ENCODE measurements around the gene ANKRD18A.
"Not testable (repeated sequence)": the region's sequence is repeated elsewhere in the genome, so short reads cannot be mapped to it uniquely, and the experiment has no call there.

Gene ANKRD18A

DNA sequence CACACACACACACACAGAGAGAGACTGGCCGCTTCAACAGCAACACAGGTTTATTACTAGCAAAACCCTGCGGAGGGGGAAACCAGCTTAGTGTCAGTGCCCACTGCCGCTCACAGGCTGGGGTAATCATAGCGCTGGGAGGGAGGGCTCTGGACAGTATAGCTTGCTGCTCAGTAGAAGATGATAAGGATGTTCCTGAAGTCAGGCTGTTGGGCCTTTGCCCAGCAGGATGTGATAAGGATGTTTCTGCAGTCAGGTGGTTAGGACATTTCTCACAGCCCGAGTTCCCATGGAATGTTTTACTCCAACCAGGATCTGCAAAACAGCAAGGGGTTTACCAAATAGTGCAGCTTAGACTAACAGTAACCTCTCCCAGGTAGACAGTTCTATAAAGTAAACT is 79.9 kb downstream of the ANKRD18A start:
- H4K8ac ChIP-seq (ENCODE audit: low read depth, low read length); H3K4ac ChIP-seq (ENCODE audit: low read depth, low read length); H4K5ac ChIP-seq (ENCODE audit: low read length); H3K4me2 ChIP-seq (ENCODE audit: low read length); H3K27me3 ChIP-seq (ENCODE audit: insufficient read depth, low read length, poor library complexity); H3K4me1 ChIP-seq (ENCODE audit: control insufficient read depth, low read depth, low read length); H2BK120ac ChIP-seq (ENCODE audit: low read depth, low read length); H2BK15ac ChIP-seq (replicated peaks; ENCODE audit: low read depth); H2AK5ac ChIP-seq (ENCODE audit: low read length); H3K79me1 ChIP-seq (ENCODE audit: low read length); H3K56ac ChIP-seq (ENCODE audit: low read length); H3K9ac ChIP-seq (ENCODE audit: low read length); H3K79me2 ChIP-seq (ENCODE audit: control insufficient read depth, insufficient read depth, low read length); H3K27ac ChIP-seq (ENCODE audit: low read depth, low read length); H3K23ac ChIP-seq (ENCODE audit: low read length); H2BK5ac ChIP-seq (ENCODE audit: low read length); H3K18ac ChIP-seq (ENCODE audit: low read length); H3K4me3 ChIP-seq (ENCODE audit: low read length); H3K36me3 ChIP-seq (ENCODE audit: control insufficient read depth, insufficient read depth, low read length): not testable (repeated sequence)
- DNase-seq = peak; percentile 40
- no CpG with 5 or more reads among the region's 5 CpGs for WGBS (ENCODE audit: extremely low coverage, insufficient coverage, low lambda C conversion rate)

DNA sequence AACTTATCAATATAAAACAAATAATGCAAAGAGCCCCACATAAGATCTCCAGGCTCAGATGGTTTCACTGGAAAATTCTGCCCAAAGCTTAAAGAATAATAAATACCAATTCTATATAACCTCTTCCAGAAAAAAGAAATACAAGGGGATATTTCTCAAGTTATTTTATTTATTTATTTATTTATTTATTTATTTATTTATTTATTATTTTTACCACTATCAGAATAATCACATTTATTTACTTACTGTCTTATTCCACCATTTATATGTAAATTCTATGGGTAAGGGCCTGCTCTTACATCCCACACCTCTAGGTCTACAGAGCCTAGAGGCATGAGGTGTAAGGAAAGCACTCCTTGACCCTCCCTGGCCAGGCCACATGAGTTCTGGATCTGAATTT is 91.1 kb downstream of the ANKRD18A start:
- Histone ChIP-seq H3K56ac (ENCODE audit: low read length) (no peak overlapping the region), H4K8ac (ENCODE audit: low read depth, low read length) (no peak overlapping the region), H3K4me1 (ENCODE audit: control insufficient read depth, low read depth, low read length) (no peaks in the 10 kb centered on the region)

DNA sequence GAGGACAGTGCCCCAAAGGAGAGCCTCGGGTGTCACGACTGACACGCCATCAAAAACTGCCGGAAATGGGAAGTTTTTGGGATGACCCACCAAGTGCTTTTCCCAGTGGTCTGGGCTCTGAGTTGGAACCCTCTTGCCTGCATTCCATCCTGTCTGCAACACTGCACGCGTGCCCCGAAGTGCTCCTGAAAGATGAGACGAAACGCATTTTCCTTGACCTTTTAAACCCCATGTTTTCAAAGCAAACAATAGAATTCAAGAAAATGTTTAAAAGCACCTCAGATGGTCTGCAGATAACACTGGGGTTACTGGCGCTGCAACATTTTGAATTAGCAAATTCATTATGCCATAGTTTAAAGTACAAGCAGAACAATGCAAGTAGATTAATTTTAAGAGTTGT is 92.9 kb downstream of the ANKRD18A start:
- no peak overlapping the region for H3K4ac ChIP-seq (ENCODE audit: low read depth, low read length)
- no peak overlapping the region for H3K18ac ChIP-seq (ENCODE audit: low read length)
- H3K4me2 ChIP-seq (ENCODE audit: low read length) = no peak overlapping the region
- no peaks in the 10 kb centered on the region for H3K36me3 ChIP-seq (ENCODE audit: control insufficient read depth, insufficient read depth, low read length)
- no peak overlapping the region for H4K8ac ChIP-seq (ENCODE audit: low read depth, low read length)
- no peaks in the 10 kb centered on the region for H3K4me1 ChIP-seq (ENCODE audit: control insufficient read depth, low read depth, low read length)
- H2BK5ac ChIP-seq (ENCODE audit: low read length) = no peak overlapping the region
- H3K23ac ChIP-seq (ENCODE audit: low read length) = no peak overlapping the region
- H3K79me2 ChIP-seq (ENCODE audit: control insufficient read depth, insufficient read depth, low read length) = no peaks in the 10 kb centered on the region
- H4K5ac ChIP-seq (ENCODE audit: low read length) = no peak overlapping the region
- no peak overlapping the region for H2AK5ac ChIP-seq (ENCODE audit: low read length)
- H3K79me1 ChIP-seq (ENCODE audit: low read length) = no peaks in the 10 kb centered on the region
- no peak overlapping the region for H2BK120ac ChIP-seq (ENCODE audit: low read depth, low read length)
- no peak overlapping the region for H2BK15ac ChIP-seq (replicated peaks; ENCODE audit: low read depth)
- no CpG with 5 or more reads among the region's 10 CpGs for WGBS (ENCODE audit: extremely low coverage, insufficient coverage, low lambda C conversion rate)
- H3K9ac ChIP-seq (ENCODE audit: low read length) = no peak overlapping the region
- H3K27me3 ChIP-seq (ENCODE audit: insufficient read depth, low read length, poor library complexity) = no peaks in the 10 kb centered on the region
- H3K27ac ChIP-seq (ENCODE audit: low read depth, low read length) = no peak overlapping the region
- no peak overlapping the region for H3K4me3 ChIP-seq (ENCODE audit: low read length)
- peak; percentile 2 for DNase-seq
- H3K56ac ChIP-seq (ENCODE audit: low read length) = no peak overlapping the region

More for the DNA sequence above, 91.1 kb downstream of the ANKRD18A start:
- H2BK120ac ChIP-seq (ENCODE audit: low read depth, low read length) = no peak overlapping the region
- H3K79me1 ChIP-seq (ENCODE audit: low read length) = no peaks in the 10 kb centered on the region
- no peak overlapping the region for H3K4ac ChIP-seq (ENCODE audit: low read depth, low read length)
- H2BK15ac ChIP-seq (replicated peaks; ENCODE audit: low read depth) = no peak overlapping the region
- H3K9ac ChIP-seq (ENCODE audit: low read length) = no peak overlapping the region
- no peak overlapping the region for H3K23ac ChIP-seq (ENCODE audit: low read length)
- H3K27ac ChIP-seq (ENCODE audit: low read depth, low read length) = no peak overlapping the region
- no peak overlapping the region for H3K4me2 ChIP-seq (ENCODE audit: low read length)
- no peaks in the 10 kb centered on the region for H3K27me3 ChIP-seq (ENCODE audit: insufficient read depth, low read length, poor library complexity)
- no peak for DNase-seq
- H3K36me3 ChIP-seq (ENCODE audit: control insufficient read depth, insufficient read depth, low read length) = no peaks in the 10 kb centered on the region
- H3K18ac ChIP-seq (ENCODE audit: low read length) = no peak overlapping the region
- H2BK5ac ChIP-seq (ENCODE audit: low read length) = no peak overlapping the region
- no peak overlapping the region for H3K4me3 ChIP-seq (ENCODE audit: low read length)
- no peak overlapping the region for H4K5ac ChIP-seq (ENCODE audit: low read length)
- no peaks in the 10 kb centered on the region for H3K79me2 ChIP-seq (ENCODE audit: control insufficient read depth, insufficient read depth, low read length)
- H2AK5ac ChIP-seq (ENCODE audit: low read length) = no peak overlapping the region

DNA sequence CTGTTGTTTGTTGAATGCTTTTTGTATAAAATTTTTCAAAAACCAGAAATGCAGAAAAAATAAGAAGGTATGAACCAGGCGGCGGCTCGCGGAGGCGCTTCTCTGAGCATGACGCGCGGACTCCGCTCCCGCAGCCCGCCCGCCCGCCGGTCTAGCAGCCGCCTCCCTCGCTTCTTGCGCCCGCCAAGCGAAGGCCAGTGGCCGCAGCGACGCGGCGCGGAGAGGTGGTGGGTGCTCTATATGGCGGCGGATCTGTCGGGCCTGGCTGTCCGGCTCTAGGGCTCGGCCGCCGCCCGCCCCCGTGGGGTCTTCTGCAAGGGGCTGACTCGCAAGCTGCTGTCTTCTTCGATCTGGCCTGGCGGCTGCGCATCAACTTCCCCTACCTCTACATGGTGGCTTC is 93.8 kb downstream of the ANKRD18A start:
- Histone ChIP-seq H3K56ac (ENCODE audit: low read length) (no peak overlapping the region), H2BK120ac (ENCODE audit: low read depth, low read length) (no peak overlapping the region), H3K23ac (ENCODE audit: low read length) (no peak overlapping the region), H3K9ac (ENCODE audit: low read length) (no peak overlapping the region), H3K4me3 (ENCODE audit: low read length) (no peak overlapping the region), H3K27ac (ENCODE audit: low read depth, low read length) (no peak overlapping the region), H3K79me1 (ENCODE audit: low read length) (no peaks in the 10 kb centered on the region), H2AK5ac (ENCODE audit: low read length) (no peak overlapping the region), H2BK15ac (replicated peaks; ENCODE audit: low read depth) (no peak overlapping the region), H3K4ac (ENCODE audit: low read depth, low read length) (no peak overlapping the region), H3K18ac (ENCODE audit: low read length) (no peak overlapping the region), H4K8ac (ENCODE audit: low read depth, low read length) (no peak overlapping the region), H2BK5ac (ENCODE audit: low read length) (no peak overlapping the region), H3K27me3 (ENCODE audit: insufficient read depth, low read length, poor library complexity) (no peaks in the 10 kb centered on the region), H3K36me3 (ENCODE audit: control insufficient read depth, insufficient read depth, low read length) (no peaks in the 10 kb centered on the region), H3K4me1 (ENCODE audit: control insufficient read depth, low read depth, low read length) (no peaks in the 10 kb centered on the region), H3K79me2 (ENCODE audit: control insufficient read depth, insufficient read depth, low read length) (no peaks in the 10 kb centered on the region), H3K4me2 (ENCODE audit: low read length) (no peak overlapping the region), H4K5ac (ENCODE audit: low read length) (no peak overlapping the region)
- no CpG with 5 or more reads among the region's 38 CpGs for WGBS (ENCODE audit: extremely low coverage, insufficient coverage, low lambda C conversion rate)
- no peak for DNase-seq

DNA sequence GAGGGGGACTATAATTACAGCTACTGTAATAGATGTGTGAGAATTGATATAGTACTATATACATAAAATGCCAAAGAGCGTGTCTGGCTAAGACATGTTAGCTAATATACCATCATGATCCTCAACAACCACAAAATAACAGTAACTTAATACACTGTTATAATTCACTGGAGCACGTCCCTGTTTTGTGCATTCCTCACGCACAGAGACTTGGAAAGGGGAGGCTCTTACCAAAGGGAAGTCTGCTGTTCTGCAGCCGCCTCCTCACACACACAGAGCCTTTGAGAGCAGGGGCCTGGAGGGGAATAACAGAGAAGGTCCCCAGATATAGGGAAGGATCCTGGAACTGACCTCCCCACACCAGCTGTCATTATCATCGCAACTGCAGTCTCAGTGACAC is 97.3 kb downstream of the ANKRD18A start:
- no peak overlapping the region for H3K4ac ChIP-seq (ENCODE audit: low read depth, low read length)
- H3K27ac ChIP-seq (ENCODE audit: low read depth, low read length) = no peak overlapping the region
- H3K4me1 ChIP-seq (ENCODE audit: control insufficient read depth, low read depth, low read length) = no peaks in the 10 kb centered on the region
- no peak overlapping the region for H2BK120ac ChIP-seq (ENCODE audit: low read depth, low read length)
- H3K18ac ChIP-seq (ENCODE audit: low read length) = no peak overlapping the region
- H3K36me3 ChIP-seq (ENCODE audit: control insufficient read depth, insufficient read depth, low read length) = no peaks in the 10 kb centered on the region
- no peak overlapping the region for H3K4me3 ChIP-seq (ENCODE audit: low read length)
- no peak overlapping the region for H3K56ac ChIP-seq (ENCODE audit: low read length)
- H3K23ac ChIP-seq (ENCODE audit: low read length) = no peak overlapping the region
- H3K4me2 ChIP-seq (ENCODE audit: low read length) = no peak overlapping the region
- H3K79me1 ChIP-seq (ENCODE audit: low read length) = no peaks in the 10 kb centered on the region
- no peak for DNase-seq
- no peak overlapping the region for H2AK5ac ChIP-seq (ENCODE audit: low read length)
- H2BK5ac ChIP-seq (ENCODE audit: low read length) = no peak overlapping the region
- H2BK15ac ChIP-seq (replicated peaks; ENCODE audit: low read depth) = no peak overlapping the region
- H3K79me2 ChIP-seq (ENCODE audit: control insufficient read depth, insufficient read depth, low read length) = no peaks in the 10 kb centered on the region
- H4K5ac ChIP-seq (ENCODE audit: low read length) = no peak overlapping the region
- WGBS (ENCODE audit: extremely low coverage, insufficient coverage, low lambda C conversion rate) = no CpG with 5 or more reads among the region's 5 CpGs
- no peak overlapping the region for H4K8ac ChIP-seq (ENCODE audit: low read depth, low read length)
- H3K9ac ChIP-seq (ENCODE audit: low read length) = no peak overlapping the region
- no peaks in the 10 kb centered on the region for H3K27me3 ChIP-seq (ENCODE audit: insufficient read depth, low read length, poor library complexity)

DNA sequence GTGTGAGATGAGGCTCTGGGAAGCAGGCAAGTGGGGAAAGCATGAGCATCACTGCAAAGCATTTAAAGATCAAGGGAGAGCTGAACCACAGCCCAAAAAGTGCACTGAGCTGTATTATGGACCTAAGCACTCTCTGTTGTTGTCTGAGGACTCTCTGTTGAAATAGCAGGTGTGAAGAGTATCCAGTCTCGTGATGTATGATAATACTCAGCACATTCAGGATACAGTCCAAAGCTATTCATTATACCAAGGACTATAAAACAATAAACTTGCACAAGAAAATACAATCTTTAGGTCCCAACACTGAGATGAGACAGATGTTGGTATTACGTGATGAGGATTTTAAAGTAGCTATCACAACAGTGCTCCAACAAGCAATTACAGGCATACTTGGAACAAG is 98.6 kb downstream of the ANKRD18A start:
- no peaks in the 10 kb centered on the region for H3K36me3 ChIP-seq (ENCODE audit: control insufficient read depth, insufficient read depth, low read length)
- no peak overlapping the region for H3K4ac ChIP-seq (ENCODE audit: low read depth, low read length)
- H2BK5ac ChIP-seq (ENCODE audit: low read length) = no peak overlapping the region
- H3K23ac ChIP-seq (ENCODE audit: low read length) = no peak overlapping the region
- H3K18ac ChIP-seq (ENCODE audit: low read length) = no peak overlapping the region
- no peak overlapping the region for H3K4me2 ChIP-seq (ENCODE audit: low read length)
- H3K79me2 ChIP-seq (ENCODE audit: control insufficient read depth, insufficient read depth, low read length) = no peaks in the 10 kb centered on the region
- no peak overlapping the region for H2BK120ac ChIP-seq (ENCODE audit: low read depth, low read length)
- no peaks in the 10 kb centered on the region for H3K4me1 ChIP-seq (ENCODE audit: control insufficient read depth, low read depth, low read length)
- DNase-seq = no peak
- no peak overlapping the region for H3K56ac ChIP-seq (ENCODE audit: low read length)
- H4K8ac ChIP-seq (ENCODE audit: low read depth, low read length) = no peak overlapping the region
- H2AK5ac ChIP-seq (ENCODE audit: low read length) = no peak overlapping the region
- no peak overlapping the region for H3K4me3 ChIP-seq (ENCODE audit: low read length)
- no peaks in the 10 kb centered on the region for H3K79me1 ChIP-seq (ENCODE audit: low read length)
- H3K9ac ChIP-seq (ENCODE audit: low read length) = no peak overlapping the region
- WGBS (ENCODE audit: extremely low coverage, insufficient coverage, low lambda C conversion rate) = no CpG with 5 or more reads among the region's 2 CpGs
- H4K5ac ChIP-seq (ENCODE audit: low read length) = no peak overlapping the region
- no peak overlapping the region for H3K27ac ChIP-seq (ENCODE audit: low read depth, low read length)
- no peak overlapping the region for H2BK15ac ChIP-seq (replicated peaks; ENCODE audit: low read depth)
- no peaks in the 10 kb centered on the region for H3K27me3 ChIP-seq (ENCODE audit: insufficient read depth, low read length, poor library complexity)

Data from mesendoderm (in vitro differentiated cells).